ENCODE measurements around the gene DAO. TPM values are rescaled to one million over a fixed set of nuclear protein-coding genes. Genes with fewer than 3 reads are reported as not detected.

DAO gene
- polyA plus RNA-seq, 1 donor from 2014 or later = not detected

GRCh38 chr12:108906971-108907370 lies 27.1 kb downstream of the DAO start:
- H3K27me3 ChIP-seq (ENCODE audit: insufficient read depth, low read depth, low read length) = no peaks in the 10 kb centered on the region
- H3K27ac ChIP-seq (ENCODE audit: low read length) = no peak overlapping the region
- H3F3A ChIP-seq (ENCODE audit: insufficient read depth, low read length, poor library complexity, severe bottlenecking) = no peaks in the 10 kb centered on the region
- no peaks in the 10 kb centered on the region for H3K9me2 ChIP-seq (ENCODE audit: insufficient read depth, low read length)
- no peak overlapping the region for H3K4me3 ChIP-seq (ENCODE audit: low read length)
- H3K79me2 ChIP-seq (replicated peaks; ENCODE audit: insufficient read depth, low read length) = no peaks in the 10 kb centered on the region
- no peaks in the 10 kb centered on the region for H3K9me3 ChIP-seq (ENCODE audit: low read length)
- no peak for TF ChIP-seq RAD21 (conservative IDR thresholded peaks at IDR 0.05)
- TF ChIP-seq REST (IDR thresholded peaks at IDR 0.05; ENCODE audit: borderline replicate concordance) = no peak
- TF ChIP-seq EZH2 (IDR thresholded peaks at IDR 0.05; ENCODE audit: borderline replicate concordance, insufficient read depth, low read length, poor library complexity, severe bottlenecking) = no peak
- no peak for TF ChIP-seq POLR2AphosphoS5 (IDR thresholded peaks at IDR 0.05)
- TF ChIP-seq CTCF (IDR thresholded peaks at IDR 0.05; ENCODE audit: poor library complexity, severe bottlenecking) = no peak
- no peak for TF ChIP-seq TAF1 (IDR thresholded peaks at IDR 0.05; ENCODE audit: low read depth)
- no peak for TF ChIP-seq MXI1 (conservative IDR thresholded peaks at IDR 0.05; ENCODE audit: poor library complexity, severe bottlenecking)
- no peak for TF ChIP-seq SMC3 (conservative IDR thresholded peaks at IDR 0.05; ENCODE audit: poor library complexity)
- TF ChIP-seq EP300 (conservative IDR thresholded peaks at IDR 0.05; ENCODE audit: poor library complexity, severe bottlenecking) = no peak
- no peaks in the 10 kb centered on the region for H4K20me1 ChIP-seq (ENCODE audit: insufficient read depth)
- H3K4me2 ChIP-seq (ENCODE audit: low read length) = no peak overlapping the region
- no peak overlapping the region for H2AFZ ChIP-seq (ENCODE audit: low read depth, low read length)
- H3K9ac ChIP-seq (ENCODE audit: low read length) = no peak overlapping the region
- peaks cover 1% of the 10 kb centered on the region for H3K36me3 ChIP-seq (ENCODE audit: insufficient read depth, low read length)

GRCh38 chr12:108907839-108908351 lies 28.0 kb downstream of the DAO start:
- no peaks in the 10 kb centered on the region for H4K20me1 ChIP-seq (ENCODE audit: insufficient read depth)
- no peaks in the 10 kb centered on the region for H3K9me3 ChIP-seq (ENCODE audit: low read length)
- no peak for TF ChIP-seq TAF1 (IDR thresholded peaks at IDR 0.05; ENCODE audit: low read depth)
- TF ChIP-seq REST (IDR thresholded peaks at IDR 0.05; ENCODE audit: borderline replicate concordance) = no peak
- no peak for TF ChIP-seq POLR2AphosphoS5 (IDR thresholded peaks at IDR 0.05)
- TF ChIP-seq RAD21 (conservative IDR thresholded peaks at IDR 0.05) = no peak
- TF ChIP-seq EP300 (conservative IDR thresholded peaks at IDR 0.05; ENCODE audit: poor library complexity, severe bottlenecking) = no peak
- no peak for TF ChIP-seq EZH2 (IDR thresholded peaks at IDR 0.05; ENCODE audit: borderline replicate concordance, insufficient read depth, low read length, poor library complexity, severe bottlenecking)
- no peak overlapping the region for H3K9ac ChIP-seq (ENCODE audit: low read length)
- H3K36me3 ChIP-seq (ENCODE audit: insufficient read depth, low read length) = peaks cover 10% of the 10 kb centered on the region
- no peaks in the 10 kb centered on the region for H3K27me3 ChIP-seq (ENCODE audit: insufficient read depth, low read depth, low read length)
- no peak overlapping the region for H3K4me3 ChIP-seq (ENCODE audit: low read length)
- H2AFZ ChIP-seq (ENCODE audit: low read depth, low read length) = no peak overlapping the region
- no peak overlapping the region for H3K4me2 ChIP-seq (ENCODE audit: low read length)
- H3K79me2 ChIP-seq (replicated peaks; ENCODE audit: insufficient read depth, low read length) = no peaks in the 10 kb centered on the region
- no peak overlapping the region for H3K27ac ChIP-seq (ENCODE audit: low read length)
- H3K9me2 ChIP-seq (ENCODE audit: insufficient read depth, low read length) = no peaks in the 10 kb centered on the region
- no peaks in the 10 kb centered on the region for H3F3A ChIP-seq (ENCODE audit: insufficient read depth, low read length, poor library complexity, severe bottlenecking)

Data from neural cell (in vitro differentiated cells).